Measurements from ENCODE around the gene SLCO1A2.

The SLCO1A2 gene

DNA sequence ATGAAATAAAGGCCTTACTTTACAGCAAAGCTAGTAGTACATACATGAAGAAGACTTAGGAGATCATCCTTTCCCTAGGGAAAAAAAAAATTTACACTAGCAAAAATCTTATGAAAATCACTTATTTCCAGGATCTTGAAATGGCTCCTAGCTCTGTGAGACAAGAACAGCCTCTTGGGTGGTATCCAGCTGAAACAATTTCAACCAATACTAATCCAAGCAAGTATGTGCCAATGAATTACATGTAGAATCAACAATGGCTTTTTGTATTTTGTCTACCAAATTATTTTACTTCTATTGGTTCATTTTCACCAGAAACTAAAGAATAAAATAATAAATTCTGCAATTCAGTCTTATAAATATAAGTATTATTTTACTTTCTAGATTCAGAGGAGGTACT lies 2.7 kb upstream of the SLCO1A2 start:
- DNase-seq (ENCODE audit: low read depth, low spot score), result no peak
- TF ChIP-seq, protein P1, sequence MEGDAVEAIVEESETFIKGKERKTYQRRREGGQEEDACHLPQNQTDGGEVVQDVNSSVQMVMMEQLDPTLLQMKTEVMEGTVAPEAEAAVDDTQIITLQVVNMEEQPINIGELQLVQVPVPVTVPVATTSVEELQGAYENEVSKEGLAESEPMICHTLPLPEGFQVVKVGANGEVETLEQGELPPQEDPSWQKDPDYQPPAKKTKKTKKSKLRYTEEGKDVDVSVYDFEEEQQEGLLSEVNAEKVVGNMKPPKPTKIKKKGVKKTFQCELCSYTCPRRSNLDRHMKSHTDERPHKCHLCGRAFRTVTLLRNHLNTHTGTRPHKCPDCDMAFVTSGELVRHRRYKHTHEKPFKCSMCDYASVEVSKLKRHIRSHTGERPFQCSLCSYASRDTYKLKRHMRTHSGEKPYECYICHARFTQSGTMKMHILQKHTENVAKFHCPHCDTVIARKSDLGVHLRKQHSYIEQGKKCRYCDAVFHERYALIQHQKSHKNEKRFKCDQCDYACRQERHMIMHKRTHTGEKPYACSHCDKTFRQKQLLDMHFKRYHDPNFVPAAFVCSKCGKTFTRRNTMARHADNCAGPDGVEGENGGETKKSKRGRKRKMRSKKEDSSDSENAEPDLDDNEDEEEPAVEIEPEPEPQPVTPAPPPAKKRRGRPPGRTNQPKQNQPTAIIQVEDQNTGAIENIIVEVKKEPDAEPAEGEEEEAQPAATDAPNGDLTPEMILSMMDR (IDR thresholded peaks at IDR 0.05; ENCODE audit: insufficient read depth, low read length, missing control alignments), result no peak
- ChIA-PET POLR2A (no interaction called here), CTCF (no interaction called here)
- H3K4me3 ChIP-seq (ENCODE audit: low read depth, low read length), result no peak overlapping the region

- no peak for DNase-seq (ENCODE audit: low read depth, low spot score)
- ChIA-PET CTCF (no interaction called here), POLR2A (no interaction called here)
- TF ChIP-seq, protein P1 (IDR thresholded peaks at IDR 0.05; ENCODE audit: insufficient read depth, low read length, missing control alignments), result no peak
- no peak overlapping the region for H3K4me3 ChIP-seq (ENCODE audit: low read depth, low read length)
Observed at GRCh38 chr12:21336656-21337055, 1.9 kb upstream of the SLCO1A2 start.

DNA sequence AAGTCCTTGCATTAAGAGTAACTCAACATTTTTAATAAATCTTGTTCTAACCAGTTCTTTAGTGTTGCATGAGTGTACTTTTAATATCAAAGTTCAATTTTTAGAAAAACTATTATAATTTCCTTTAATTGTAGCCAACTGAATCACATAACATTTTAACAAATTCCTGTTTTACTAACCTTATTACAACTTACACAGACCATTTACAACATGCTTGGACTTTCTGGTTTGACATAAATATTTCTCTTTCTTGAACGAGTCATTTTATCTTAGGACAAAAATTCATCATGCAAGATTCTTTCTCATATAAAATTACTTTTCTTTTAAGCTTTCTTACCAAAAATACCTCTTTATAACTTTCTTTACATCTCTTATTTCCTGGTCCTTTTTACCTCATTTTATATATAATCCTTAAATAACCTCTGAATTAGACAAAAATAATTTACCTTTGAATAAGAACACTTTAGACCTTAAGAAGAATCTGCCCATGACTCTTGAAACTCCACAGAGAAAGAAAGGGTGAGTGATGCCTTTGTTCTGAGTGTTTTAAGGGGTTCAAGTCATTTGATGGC lies 3.9 kb downstream of the SLCO1A2 start:
- CTCF ChIA-PET, result no interaction called here
- no peak for DNase-seq (ENCODE audit: low read depth, low spot score)
- POLR2A ChIA-PET, result no interaction called here
- TF ChIP-seq, protein P1 (IDR thresholded peaks at IDR 0.05; ENCODE audit: insufficient read depth, low read length, missing control alignments), result no peak
- no peak overlapping the region for H3K4me3 ChIP-seq (ENCODE audit: low read depth, low read length)

- CTCF ChIA-PET, result no interaction called here
- H3K4me3 ChIP-seq (ENCODE audit: low read depth, low read length), result no peak overlapping the region
- TF ChIP-seq, protein P1 (IDR thresholded peaks at IDR 0.05; ENCODE audit: insufficient read depth, low read length, missing control alignments), result no peak
- DNase-seq (ENCODE audit: low read depth, low spot score), result no peak
- POLR2A ChIA-PET, result no interaction called here
Observed at GRCh38 chr12:21328578-21328977, 6.1 kb downstream of the SLCO1A2 start.

DNA sequence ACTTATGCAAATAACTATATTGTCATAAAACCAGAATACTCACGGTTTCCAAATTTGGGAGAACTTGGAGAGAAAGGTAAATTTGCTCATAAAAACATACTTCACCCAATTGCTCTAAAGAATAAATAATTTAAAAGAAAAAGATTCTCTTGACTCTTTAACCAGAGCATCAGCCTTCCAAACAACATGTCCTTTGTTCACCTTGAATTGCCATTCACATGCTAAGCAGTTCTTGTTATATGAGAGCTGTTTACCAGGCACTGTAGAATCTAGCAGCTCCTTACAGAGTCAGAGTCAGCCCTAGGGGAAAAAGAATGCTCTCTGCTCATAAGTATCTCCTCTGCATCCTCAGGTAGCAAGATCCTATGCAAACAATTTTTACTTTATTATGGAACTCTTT lies 10.2 kb downstream of the SLCO1A2 start:
- DNase-seq (ENCODE audit: low read depth, low spot score), result no peak
- ChIA-PET POLR2A (no interaction called here), CTCF (no interaction called here)
- H3K4me3 ChIP-seq (ENCODE audit: low read depth, low read length), result no peak overlapping the region
- TF ChIP-seq, protein P1 (IDR thresholded peaks at IDR 0.05; ENCODE audit: insufficient read depth, low read length, missing control alignments), result no peak

GRCh38 chr12:21323736-21324135 lies 11.0 kb downstream of the SLCO1A2 start:
- no peak for DNase-seq (ENCODE audit: low read depth, low spot score)
- TF ChIP-seq, protein P1 (IDR thresholded peaks at IDR 0.05; ENCODE audit: insufficient read depth, low read length, missing control alignments), result no peak
- no peak overlapping the region for H3K4me3 ChIP-seq (ENCODE audit: low read depth, low read length)
- ChIA-PET POLR2A (no interaction called here), CTCF (no interaction called here)
